Activated B cell treated with CpG ODN at 0.5 μM for 24 hours (primary cell): ENCODE measurements around the gene GALNT15. TPM values are rescaled to one million over a fixed set of nuclear protein-coding genes. Genes with fewer than 3 reads are reported as not detected.

ENCODE experiments used
- ATAC-seq: fragments of 200-7000 bp; cut with Tn5 transposase; one replicate; pipeline ENCODE4 v1.10.0; 2021; ENCODE audit warnings: low read depth, mild to moderate bottlenecking, moderate library complexity
- CTCF ChIA-PET: fragments of 350-600 bp; sonication (Branson Sonifier 250); formaldehyde crosslinking; loops from one replicate; lab custom pipeline; 2021; ENCODE audit warnings: antibody characterized with exemption; lab: Charles Lee
- POLR2A ChIA-PET: fragments of 350-600 bp; sonication (Branson Sonifier 250); formaldehyde crosslinking; loops from one replicate; lab custom pipeline; 2021; ENCODE audit warnings: antibody characterized with exemption; lab: Charles Lee
- DNase-seq: peaks from one replicate; pipeline ENCODE4 v3.0.0; 2022
- H3K27ac Mint-ChIP-seq: one replicate; pipeline ENCODE4 v1.8.0; 2020; ENCODE audit warnings: mixed read lengths
- H3K27me3 Mint-ChIP-seq: one replicate; pipeline ENCODE4 v1.8.0; 2021; ENCODE audit warnings: mixed read lengths
- H3K36me3 Mint-ChIP-seq: one replicate; pipeline ENCODE4 v1.8.0; 2021; ENCODE audit warnings: low read depth, mixed read lengths
- H3K4me1 Mint-ChIP-seq: one replicate; pipeline ENCODE4 v1.8.0; 2021; ENCODE audit warnings: mixed read lengths
- H3K4me3 Mint-ChIP-seq: one replicate; pipeline ENCODE4 v1.8.0; 2020; ENCODE audit warnings: mild to moderate bottlenecking, mixed read lengths
- H3K9me3 Mint-ChIP-seq: one replicate; pipeline ENCODE4 v1.8.0; 2020; ENCODE audit warnings: mixed read lengths
- intact Hi-C: fragments of 100-400 bp; cut with micrococcal nuclease; formaldehyde crosslinking; loops from one replicate; pipeline ENCODE4 v1.15.1; 2024
- total RNA-seq: library from RNA; stranded (reverse); gene quantifications from 2 replicates; pipeline ENCODE4 v1.2.3, GENCODE V29; 2022
- TF ChIP-seq, protein P1 (sequence below): fragments of 200-600 bp; IDR thresholded peaks from one replicate; pipeline ENCODE4 v1.8.0; 2022; ENCODE audit warnings: antibody characterized with exemption, mild to moderate bottlenecking

The GALNT15 gene
- total RNA-seq, 1 donor from 2014 or later, result not detected

- Mint-ChIP-seq H3K36me3 (no peaks in the 10 kb centered on the region), H3K27ac (no peak overlapping the region), H3K9me3 (peaks cover 13% of the 10 kb centered on the region), H3K27me3 (no peaks in the 10 kb centered on the region), H3K4me1 (no peaks in the 10 kb centered on the region), H3K4me3 (no peak overlapping the region)
- TF ChIP-seq, protein P1, sequence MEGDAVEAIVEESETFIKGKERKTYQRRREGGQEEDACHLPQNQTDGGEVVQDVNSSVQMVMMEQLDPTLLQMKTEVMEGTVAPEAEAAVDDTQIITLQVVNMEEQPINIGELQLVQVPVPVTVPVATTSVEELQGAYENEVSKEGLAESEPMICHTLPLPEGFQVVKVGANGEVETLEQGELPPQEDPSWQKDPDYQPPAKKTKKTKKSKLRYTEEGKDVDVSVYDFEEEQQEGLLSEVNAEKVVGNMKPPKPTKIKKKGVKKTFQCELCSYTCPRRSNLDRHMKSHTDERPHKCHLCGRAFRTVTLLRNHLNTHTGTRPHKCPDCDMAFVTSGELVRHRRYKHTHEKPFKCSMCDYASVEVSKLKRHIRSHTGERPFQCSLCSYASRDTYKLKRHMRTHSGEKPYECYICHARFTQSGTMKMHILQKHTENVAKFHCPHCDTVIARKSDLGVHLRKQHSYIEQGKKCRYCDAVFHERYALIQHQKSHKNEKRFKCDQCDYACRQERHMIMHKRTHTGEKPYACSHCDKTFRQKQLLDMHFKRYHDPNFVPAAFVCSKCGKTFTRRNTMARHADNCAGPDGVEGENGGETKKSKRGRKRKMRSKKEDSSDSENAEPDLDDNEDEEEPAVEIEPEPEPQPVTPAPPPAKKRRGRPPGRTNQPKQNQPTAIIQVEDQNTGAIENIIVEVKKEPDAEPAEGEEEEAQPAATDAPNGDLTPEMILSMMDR, result no peak
- ATAC-seq, result no peak
- no peak for DNase-seq
- intact Hi-C loops, result no loop called here
- ChIA-PET CTCF (no interaction called here), POLR2A (no interaction called here)
Observed at GRCh38 chr3:16146015-16146730, 28.3 kb upstream of the GALNT15 start.

- intact Hi-C loops, result no loop called here
- H3K4me1 Mint-ChIP-seq, result no peaks in the 10 kb centered on the region
- H3K36me3 Mint-ChIP-seq, result no peaks in the 10 kb centered on the region
- TF ChIP-seq, protein P1, result no peak
- peaks cover 3% of the 10 kb centered on the region for H3K27me3 Mint-ChIP-seq
- no peak overlapping the region for H3K4me3 Mint-ChIP-seq
- CTCF ChIA-PET, result no interaction called here
- DNase-seq (no peak), ATAC-seq (no peak)
- POLR2A ChIA-PET, result no interaction called here
- H3K9me3 Mint-ChIP-seq, result peaks cover 16% of the 10 kb centered on the region
- H3K27ac Mint-ChIP-seq, result no peak overlapping the region
Observed at GRCh38 chr3:16147220-16147994, 27.1 kb upstream of the GALNT15 start.

- Mint-ChIP-seq H3K27me3 (peaks cover 3% of the 10 kb centered on the region), H3K27ac (no peak overlapping the region), H3K4me1 (no peaks in the 10 kb centered on the region), H3K36me3 (no peaks in the 10 kb centered on the region), H3K4me3 (no peak overlapping the region), H3K9me3 (peaks cover 19% of the 10 kb centered on the region)
- DNase-seq, result no peak
- ATAC-seq, result no peak
- CTCF ChIA-PET, result no interaction called here
- intact Hi-C loops, result no loop called here
- POLR2A ChIA-PET, result no interaction called here
- TF ChIP-seq, protein P1, result no peak
Observed at GRCh38 chr3:16148213-16148612, 26.3 kb upstream of the GALNT15 start.

DNA sequence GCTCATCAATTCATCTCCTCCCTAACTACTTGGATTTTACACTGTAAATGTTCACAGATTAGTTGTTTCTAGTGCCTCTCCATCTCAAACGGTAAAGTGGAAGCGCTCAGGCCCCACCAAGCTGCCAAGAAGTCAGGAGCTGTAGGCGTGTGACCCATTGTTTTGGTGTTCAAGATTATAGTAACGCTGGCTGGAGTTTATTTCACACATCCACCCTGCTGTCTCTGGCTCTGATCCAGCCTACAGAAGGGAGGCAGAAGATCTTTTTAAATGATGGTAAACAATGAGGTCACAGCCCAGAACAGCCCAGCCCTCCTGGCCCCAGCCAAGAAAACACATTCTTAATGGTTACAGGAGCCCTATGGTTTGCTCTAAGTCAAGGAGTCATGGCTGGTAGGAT is 25.7 kb upstream of the GALNT15 start:
- POLR2A ChIA-PET, result no interaction called here
- no peak overlapping the region for H3K4me3 Mint-ChIP-seq
- CTCF ChIA-PET, result no interaction called here
- peaks cover 5% of the 10 kb centered on the region for H3K27me3 Mint-ChIP-seq
- intact Hi-C loops, result no loop called here
- H3K36me3 Mint-ChIP-seq, result no peaks in the 10 kb centered on the region
- TF ChIP-seq, protein P1, result no peak
- DNase-seq, result no peak
- H3K27ac Mint-ChIP-seq, result no peak overlapping the region
- H3K4me1 Mint-ChIP-seq, result no peaks in the 10 kb centered on the region
- no peak for ATAC-seq
- H3K9me3 Mint-ChIP-seq, result peaks cover 21% of the 10 kb centered on the region

DNA sequence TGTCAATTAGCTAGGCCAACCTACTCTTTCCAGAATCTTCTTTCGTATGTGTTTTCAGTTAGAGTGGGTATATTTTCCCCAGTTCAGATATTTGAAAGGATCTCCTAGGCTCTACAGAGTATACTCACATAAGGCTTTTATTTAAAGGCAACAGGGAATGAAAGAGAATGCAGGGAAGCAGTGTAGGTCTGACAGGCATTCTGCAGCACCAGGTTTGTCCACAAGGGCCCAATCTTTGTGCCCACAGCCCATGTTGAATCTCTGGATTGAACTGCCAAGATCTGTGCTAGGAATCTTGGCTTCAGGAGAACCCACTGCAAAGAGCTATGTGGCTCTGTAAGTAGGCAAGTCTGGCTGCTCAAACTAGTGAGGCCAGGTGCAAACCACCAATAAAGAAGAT is 24.2 kb upstream of the GALNT15 start:
- Mint-ChIP-seq H3K4me3 (no peak overlapping the region), H3K27me3 (peaks cover 11% of the 10 kb centered on the region), H3K4me1 (no peaks in the 10 kb centered on the region), H3K36me3 (no peaks in the 10 kb centered on the region), H3K27ac (no peak overlapping the region), H3K9me3 (peaks cover 24% of the 10 kb centered on the region)
- ChIA-PET POLR2A (no interaction called here), CTCF (no interaction called here)
- DNase-seq (no peak), ATAC-seq (no peak)
- TF ChIP-seq, protein P1, result no peak
- intact Hi-C loops, result no loop called here
